HG02885 (cell line): Measurements from ENCODE around the gene CHM.
"Not testable (repeated sequence)": the region's sequence is repeated elsewhere in the genome, so short reads cannot be mapped to it uniquely, and the experiment has no call there.

Experiments used
- ATAC-seq: cut with Tn5 transposase; IDR thresholded peaks from one replicate; pipeline ENCODE4 v1.9.1; 2021; ENCODE audit warnings: mild to moderate bottlenecking; ENCODE audit not compliant: unreplicated experiment, poor library complexity

Gene CHM, protein sequence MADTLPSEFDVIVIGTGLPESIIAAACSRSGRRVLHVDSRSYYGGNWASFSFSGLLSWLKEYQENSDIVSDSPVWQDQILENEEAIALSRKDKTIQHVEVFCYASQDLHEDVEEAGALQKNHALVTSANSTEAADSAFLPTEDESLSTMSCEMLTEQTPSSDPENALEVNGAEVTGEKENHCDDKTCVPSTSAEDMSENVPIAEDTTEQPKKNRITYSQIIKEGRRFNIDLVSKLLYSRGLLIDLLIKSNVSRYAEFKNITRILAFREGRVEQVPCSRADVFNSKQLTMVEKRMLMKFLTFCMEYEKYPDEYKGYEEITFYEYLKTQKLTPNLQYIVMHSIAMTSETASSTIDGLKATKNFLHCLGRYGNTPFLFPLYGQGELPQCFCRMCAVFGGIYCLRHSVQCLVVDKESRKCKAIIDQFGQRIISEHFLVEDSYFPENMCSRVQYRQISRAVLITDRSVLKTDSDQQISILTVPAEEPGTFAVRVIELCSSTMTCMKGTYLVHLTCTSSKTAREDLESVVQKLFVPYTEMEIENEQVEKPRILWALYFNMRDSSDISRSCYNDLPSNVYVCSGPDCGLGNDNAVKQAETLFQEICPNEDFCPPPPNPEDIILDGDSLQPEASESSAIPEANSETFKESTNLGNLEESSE

DNA sequence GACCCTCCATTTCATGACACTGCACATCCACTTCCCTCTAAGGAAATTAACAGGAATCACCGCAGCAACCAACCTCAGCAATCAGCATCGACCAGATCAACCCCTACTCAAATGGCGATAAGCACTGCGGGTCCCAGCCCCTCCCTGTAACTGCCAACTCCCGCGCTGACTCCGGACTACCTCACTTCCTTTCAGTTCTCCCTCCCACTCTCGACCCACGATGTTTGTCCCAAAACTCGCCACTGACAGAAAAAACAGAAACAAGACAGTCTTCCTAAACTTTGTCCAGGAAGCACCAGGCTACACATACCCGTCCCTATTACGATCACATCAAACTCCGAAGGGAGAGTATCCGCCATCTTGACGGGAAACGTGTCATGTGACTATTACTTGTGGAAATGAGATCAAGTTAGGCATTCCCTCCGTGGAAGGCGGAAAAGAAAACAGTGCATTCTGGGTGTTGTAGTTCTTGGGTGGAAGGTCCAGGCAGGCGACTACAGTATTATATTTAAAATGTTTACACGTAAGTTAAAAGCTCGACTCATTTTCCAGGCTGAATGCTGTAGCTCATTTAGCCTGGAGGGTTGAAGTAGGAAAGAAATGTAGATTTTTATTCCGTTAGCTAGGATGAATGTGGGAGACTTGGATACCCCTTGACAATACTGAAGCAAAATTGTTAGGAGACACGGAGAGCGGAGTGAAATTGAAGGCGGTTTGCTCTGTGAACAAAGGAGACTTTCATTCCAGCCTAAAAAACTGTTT is at the start of gene CHM:
TSS of gene CHM (minus strand) at position 385 of the 762 bp plus-strand sequence. CDS start at position 359, 26 bp downstream.
- ATAC-seq: peak; percentile 98

DNA sequence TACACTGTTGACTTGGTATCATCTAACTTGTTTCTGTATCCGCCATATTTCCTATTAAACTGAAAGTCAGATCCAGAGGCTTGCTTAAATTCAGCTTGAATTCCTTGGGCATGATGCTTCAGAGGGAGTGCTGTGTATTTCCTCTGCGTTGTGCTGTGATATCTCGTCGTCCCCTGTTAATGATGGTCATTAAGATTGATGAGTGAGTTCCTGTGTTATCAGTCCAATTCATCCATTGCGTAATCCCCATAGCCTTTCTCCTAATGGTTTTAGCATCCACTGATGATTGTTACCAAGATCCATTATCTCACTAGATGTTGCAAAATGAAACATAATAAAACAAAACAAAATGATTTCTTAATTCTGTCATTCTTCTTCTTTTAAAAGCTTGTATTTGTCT is 31.3 kb upstream of the CHM start:
- ATAC-seq: no peak

DNA sequence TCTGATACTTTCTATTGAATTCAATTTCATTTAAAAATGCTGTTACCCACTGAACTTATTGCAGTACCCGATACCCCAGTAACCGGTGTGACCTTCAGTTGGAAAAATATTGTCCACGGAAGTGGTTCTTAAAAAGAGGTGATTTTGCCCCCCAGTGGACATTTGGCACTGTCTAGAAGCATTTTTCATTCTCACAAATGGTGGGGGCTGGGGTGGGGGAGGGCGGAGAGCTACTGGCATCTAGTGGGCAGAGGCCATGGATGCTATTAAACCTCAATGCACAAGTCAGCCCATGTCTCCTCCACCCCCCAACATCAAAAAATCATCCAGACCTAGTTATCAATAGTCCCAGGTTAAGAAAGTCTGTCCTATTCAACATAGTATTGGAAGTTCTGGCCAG is 19.6 kb upstream of the CHM start:
- no peak for ATAC-seq

DNA sequence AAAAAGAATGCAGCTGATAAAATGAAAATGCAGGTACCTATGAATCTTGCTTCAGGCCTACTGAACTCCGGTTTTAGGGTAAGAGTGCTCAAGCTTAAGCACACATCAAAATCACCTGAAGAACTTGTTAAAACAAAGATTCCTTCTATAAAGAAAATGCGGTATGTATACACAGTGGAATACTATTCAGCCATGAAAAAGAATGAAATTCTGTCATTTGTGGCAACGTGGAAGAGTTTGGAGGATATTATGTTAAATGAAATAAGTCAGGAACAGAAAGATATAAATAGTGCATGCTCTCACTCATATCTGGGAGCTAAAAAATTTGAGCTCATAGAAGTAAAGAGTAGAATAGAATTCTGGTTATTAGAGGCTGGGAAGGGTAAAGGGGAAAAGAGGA is 14.0 kb upstream of the CHM start:
- ATAC-seq: no peak

DNA sequence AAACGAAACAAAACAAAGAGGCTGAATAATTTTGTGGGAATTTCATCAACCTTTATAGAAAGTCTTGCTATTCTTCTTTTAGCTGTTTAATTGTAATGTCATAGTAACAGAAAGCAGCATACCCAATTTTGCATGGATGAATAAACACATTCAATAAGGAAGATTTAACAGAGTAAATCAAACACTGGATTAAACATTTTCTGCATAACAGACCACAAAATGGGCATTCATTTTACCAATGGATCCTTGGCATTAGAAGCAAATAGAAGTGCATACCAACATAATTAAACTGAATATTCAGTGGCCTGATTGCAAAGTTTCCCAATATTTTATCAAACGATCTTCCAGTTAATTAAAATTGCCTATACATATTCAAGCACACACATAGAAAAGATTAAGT is 4.4 kb upstream of the CHM start:
- ATAC-seq: no peak

DNA sequence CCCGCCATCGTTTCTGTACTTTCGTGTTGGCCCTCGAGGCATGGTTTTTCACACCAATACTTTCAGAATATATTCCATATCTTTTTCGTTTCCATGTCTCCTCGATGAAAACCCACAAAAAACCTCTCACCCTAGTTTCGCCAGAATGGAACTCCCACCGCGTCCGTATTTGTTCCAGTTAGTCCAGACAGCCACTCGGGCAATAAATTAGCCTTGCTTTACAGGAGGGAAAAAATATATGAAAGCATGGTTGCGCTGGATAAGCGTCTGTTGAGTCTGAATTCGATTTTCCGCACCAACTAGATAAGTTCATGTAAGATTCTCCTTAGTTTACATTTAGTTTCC is 550 bp upstream of the CHM start:
- no peak for ATAC-seq

DNA sequence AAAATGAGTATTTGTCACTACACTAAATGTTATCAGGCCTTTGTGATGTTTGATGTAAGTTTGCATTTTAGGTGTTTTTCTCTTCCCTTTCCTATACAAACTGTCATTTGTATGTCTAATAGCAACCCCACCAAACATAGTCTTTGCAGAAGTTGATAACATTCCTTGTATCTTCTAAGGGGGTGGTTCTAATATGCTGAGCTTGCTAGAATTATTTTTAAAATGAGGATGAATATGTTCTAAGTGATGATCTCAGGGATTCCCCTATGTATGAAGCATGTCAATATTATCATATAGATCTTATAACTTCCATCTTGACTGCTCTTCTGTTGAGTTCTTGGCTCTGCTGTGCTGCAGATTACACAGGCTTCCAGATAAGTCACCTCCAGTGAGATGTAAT is 3.1 kb downstream of the CHM start:
- ATAC-seq: no peak

DNA sequence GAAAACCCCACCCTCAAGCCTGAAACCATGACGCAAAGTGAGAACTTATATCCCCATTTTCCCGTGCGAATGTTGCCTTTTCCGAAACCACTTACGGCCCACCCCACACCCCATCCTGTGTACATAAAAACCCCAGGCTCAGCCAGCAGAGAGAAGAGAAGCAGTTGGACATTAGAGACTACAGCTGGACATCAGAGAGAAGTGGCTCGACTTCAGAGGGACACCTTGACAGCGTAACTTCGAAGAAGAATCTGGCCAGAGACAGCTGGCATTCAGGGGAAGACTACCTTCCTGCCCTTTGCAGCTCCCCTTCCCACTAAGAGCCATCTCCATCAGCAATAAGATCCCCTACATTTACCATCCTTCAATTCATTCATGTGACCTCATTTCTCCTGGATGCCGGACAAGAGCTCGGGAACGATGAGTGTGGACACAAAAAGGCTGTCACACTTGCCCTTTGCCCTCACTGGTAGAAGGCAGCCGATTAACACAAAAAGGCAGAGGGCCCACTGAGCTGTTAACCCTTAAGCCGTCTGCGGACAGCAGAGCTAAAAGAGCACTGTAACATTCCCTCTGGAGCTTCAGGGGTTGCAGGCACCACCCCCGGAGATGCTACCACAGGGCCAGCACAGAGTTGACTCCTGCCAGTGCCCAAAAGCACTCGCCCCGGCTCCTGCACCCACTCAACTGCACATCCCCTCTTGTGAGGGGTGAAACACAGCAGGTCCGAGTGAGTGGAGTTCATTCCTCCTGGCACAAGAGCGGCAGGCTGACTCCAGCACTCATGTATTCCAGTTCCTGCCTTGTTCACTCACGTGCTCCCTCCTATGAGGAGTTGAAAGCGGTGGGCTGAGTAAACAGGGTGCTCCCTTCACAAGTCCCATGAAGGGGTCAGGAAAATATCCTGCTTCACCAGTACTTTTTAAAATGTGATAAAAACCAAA is 7.5 kb downstream of the CHM start:
- ATAC-seq: no peak

DNA sequence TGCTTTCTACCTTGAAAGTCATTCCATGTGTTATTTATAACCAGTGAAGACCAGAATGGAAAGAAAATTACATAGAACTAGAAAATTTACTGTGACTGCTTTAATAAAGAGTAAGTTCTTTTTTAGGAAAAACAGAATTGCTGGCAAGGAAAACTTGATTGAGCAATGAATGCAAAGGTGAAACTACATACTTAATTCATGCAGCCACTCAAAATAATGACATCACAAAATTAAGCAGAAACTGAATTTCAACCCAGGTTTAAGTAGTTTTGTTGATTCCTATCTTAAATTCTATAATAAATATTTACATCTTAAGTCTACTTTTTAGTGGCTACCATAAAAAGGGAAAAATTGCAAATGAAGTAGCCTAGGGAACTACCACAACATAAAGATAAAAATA is 14.0 kb downstream of the CHM start:
- ATAC-seq: no peak

DNA sequence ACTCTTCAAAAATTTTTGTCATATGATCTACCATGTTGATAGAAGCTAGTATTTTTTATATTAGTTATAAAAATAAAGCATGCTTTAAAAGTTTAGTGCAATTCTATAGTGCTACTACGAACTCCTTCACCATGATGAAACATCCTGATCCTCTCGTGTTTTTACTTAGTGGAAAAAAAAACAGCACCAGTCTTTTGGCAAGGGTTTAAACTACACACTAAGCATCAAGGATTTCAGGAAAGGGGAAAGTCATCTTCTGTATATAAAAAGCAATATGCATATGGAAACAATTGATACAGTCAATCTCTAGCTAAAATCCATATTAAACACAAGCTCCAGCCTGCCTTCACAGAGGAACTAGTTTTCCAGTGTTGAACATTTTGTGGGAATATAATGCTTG is 18.7 kb downstream of the CHM start:
- no peak for ATAC-seq

DNA sequence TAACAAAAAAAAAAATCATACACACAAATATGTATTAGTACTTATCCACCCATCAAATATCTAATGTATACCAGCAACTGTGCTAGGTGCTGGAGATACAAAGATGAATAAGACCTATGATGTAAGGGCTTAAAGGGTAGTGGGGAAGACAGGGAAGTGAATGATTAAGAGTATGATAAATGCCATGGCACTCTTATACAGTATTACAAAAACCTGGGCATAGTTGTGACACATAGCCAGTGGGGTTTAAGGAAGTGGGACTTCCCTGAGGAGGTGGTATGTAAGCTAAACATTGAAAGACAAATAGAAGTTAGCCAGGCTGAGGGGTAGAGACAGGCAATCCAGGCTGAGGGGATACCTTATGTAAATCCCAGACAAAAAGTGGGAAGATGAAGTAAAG is 23.5 kb downstream of the CHM start:
- ATAC-seq: no peak

DNA sequence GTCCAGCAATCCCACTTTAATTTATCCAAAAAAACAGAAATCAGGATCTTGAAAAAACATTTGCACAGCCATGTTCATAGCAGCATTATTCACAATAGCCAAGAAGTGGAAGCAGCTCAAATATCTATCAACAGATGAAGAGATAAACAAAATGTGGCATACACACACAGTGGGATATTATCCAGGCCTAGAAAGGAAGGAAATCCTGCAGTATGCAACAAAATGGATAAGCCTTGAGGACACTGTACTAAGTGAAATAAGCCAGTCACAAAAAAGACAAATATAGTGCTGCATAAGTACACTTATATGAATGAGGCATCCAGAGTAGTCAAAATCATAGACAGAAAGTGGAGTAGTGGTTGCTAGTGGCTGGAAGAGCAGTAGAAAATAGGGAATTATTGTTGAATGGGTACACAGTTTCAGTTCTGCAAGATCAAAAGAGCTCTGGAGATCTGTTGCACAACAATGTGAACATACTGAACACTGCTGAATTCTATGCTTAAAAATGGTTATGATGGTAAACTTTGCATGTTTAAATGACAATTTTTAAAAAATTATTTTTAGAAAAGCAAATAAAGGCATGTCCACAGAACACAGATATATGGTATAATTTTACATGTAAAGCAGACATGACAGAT is 25.6 kb downstream of the CHM start:
- no peak for ATAC-seq

DNA sequence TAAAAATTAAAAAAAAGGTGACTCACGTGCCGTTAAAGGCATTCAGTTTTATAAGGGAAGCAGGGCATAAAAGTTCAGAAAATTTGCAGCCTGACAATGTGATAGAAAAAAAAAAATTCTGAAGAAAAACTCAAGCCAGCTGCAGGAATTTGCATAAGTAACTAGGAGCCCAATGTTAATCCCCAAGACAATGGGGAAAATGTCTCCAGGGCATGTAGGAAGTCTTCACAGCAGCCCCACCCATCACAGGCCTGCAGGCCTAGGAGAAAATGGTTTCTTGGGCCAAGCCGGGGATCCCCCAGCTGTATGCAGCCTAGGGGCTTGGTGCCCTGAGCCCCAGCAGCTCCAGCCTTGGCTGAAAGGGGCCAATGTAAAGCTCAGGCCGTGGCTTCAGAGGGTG is 31.2 kb downstream of the CHM start:
- no peak for ATAC-seq

DNA sequence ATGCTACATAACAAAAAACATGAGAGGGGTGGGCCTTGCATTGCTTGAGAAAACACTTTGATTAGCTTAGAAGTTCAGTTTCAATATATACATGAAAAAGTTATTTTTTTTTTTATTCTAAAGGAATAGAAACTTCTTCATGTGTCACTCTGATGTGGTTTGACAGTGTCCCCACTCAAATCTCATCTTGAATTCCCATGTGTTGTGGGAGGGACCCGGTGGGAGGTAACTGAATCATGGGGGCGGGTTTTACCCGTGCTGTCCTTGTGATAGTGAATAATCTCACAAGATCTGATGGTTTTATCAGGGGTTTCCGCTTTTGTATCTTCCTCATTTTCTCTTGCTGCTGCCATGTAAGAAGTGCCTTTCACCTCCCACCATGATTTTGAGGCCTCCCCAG is 32.4 kb downstream of the CHM start:
- not testable (repeated sequence) for ATAC-seq

DNA sequence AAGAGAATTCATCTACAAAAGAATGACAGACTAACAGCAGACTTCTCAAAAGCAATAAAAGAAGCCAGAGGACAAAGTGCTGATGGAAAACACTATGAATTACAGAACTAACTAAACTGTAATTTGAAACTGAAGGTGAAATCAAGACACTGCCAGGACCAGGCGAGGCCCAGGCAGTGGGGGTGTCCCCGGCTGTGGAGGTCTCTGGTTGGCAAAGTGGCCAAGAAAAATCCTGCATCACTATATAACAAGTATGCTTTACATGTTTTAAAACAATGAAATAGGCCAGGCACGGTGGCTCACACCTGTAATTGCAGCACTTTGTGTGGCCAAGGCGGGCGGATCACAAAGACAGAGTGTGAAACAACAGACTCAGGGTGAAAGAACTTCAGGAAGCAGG is 32.9 kb downstream of the CHM start:
- ATAC-seq: no peak

DNA sequence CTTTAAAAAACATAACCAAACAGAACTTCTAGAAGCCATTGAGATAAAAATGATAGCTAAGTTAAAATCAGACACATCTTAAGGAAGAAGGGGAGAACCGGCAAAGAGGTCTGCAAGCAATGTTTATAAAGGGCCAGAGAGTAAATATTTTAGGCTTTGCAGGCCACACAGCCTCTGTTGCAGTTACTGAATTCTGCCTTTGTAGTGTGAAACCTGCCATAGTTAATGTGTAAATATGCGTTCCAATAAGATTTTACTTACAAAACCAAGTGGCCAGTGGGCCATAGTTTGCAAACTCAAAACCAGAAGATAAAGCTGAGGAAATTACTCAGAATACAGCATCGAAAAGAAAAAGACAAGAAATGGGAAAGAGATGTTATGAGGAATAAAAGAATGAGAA is 33.6 kb downstream of the CHM start:
- ATAC-seq: no peak

DNA sequence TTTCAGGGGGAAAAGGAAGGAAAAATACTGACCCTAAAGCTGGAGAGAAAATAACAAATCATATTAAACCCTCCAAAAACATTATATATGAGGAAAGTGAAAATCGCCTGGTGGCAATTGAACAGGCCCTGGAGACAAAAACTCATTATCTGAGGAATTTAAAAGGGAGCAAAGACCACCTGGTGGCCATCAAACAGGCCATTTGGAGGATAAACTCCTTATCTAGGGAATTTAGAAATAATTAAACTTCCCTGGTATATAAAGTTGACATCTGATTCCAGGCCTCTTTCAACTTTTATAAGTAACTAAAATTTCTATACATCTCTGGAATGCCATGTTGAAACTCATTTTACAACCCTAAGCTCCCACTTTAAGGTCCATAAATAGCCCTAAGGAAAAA is 35.2 kb downstream of the CHM start:
- no peak for ATAC-seq

DNA sequence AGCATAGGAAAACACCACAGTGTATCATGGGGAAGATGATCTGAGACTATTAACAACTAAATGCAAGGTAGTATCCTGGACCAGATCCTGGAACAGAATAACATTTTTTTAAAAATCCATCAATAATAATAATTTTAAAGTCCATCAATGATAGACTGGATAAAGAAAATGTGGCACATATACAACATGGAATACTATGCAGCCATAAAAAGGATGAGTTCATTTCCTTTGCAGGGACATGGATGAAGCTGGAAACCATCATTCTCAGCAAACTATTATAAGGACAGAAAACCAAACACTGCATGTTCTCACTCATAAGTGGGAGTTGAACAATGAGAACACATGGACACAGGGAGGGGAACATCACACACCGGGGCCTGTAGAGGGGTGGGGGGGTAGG is 37.6 kb downstream of the CHM start:
- ATAC-seq: not testable (repeated sequence)

DNA sequence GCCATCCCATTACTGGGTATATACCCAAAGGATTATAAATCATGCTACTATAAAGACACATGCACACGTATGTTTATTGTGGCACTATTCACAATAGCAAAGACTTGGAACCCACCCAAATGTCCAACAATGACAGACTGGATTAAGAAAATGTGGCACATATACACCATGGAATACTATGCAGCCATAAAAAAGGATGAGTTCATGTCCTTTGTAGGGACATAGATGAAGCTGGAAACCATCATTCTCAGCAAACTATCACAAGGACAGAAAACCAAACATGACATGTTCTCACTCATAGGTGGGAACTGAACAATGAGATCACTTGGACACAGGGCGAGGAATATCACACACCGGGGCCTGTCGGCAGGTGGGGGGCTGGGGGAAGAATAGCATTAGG is 39.5 kb downstream of the CHM start:
- ATAC-seq: not testable (repeated sequence)
